Vagina (tissue), 2 donors: ENCODE data around the gene HMGA1. TPM values are rescaled to one million over a fixed set of nuclear protein-coding genes. Genes with fewer than 3 reads are reported as not detected.

Source experiments
- DNase-seq, 2 donors: peaks; one replicate each; pipeline ENCODE4 v3.0.0-alpha.2; 2017; ENCODE audit errors: extremely low spot score in 2 of 2
- H3K27ac ChIP-seq: fragments of 200-600 bp; sonication (generic); one replicate; pipeline ENCODE4 v1.5.1; 2019
- H3K27me3 ChIP-seq: fragments of 200-600 bp; sonication (generic); one replicate; pipeline ENCODE4 v1.5.1; 2019
- H3K36me3 ChIP-seq, 2 donors: fragments of 200-600 bp; sonication (generic); one replicate each; pipeline ENCODE4 v1.5.1; 2017 to 2019
- H3K4me1 ChIP-seq: fragments of 200-600 bp; sonication (generic); one replicate; pipeline ENCODE4 v1.5.1; 2019
- H3K4me3 ChIP-seq, 2 donors: fragments of 200-600 bp; sonication (generic); 1 replicate in 1 of 2; 2 replicates in 1 of 2; pipeline ENCODE4 v1.5.1; 2016 to 2019
- H3K9me3 ChIP-seq: fragments of 200-600 bp; sonication (generic); one replicate; pipeline ENCODE4 v1.5.1; 2019
- CTCF ChIP-seq, 3 experiments: fragments of 450-650 bp in 2 of 3; fragments of 200-600 bp in 1 of 3; sonication (generic) in 1 of 3; IDR thresholded peaks; one replicate each; pipeline ENCODE4 v1.5.1; 2017 to 2019; ENCODE audit warnings: antibody characterized with exemption in 3 of 3, mild to moderate bottlenecking in 2 of 3, moderate library complexity in 2 of 3
- POLR2A ChIP-seq, 2 donors: fragments of 450-650 bp; IDR thresholded peaks; one replicate each; pipeline ENCODE4 v1.6.1; 2017; ENCODE audit warnings: antibody characterized with exemption in 2 of 2, mild to moderate bottlenecking in 2 of 2, moderate library complexity in 2 of 2
- POLR2AphosphoS5 ChIP-seq, 2 donors: sonication (generic); formaldehyde crosslinking; IDR thresholded peaks; one replicate each; pipeline ENCODE4 v1.9.0; 2017; ENCODE audit warnings: antibody characterized with exemption in 2 of 2, mild to moderate bottlenecking in 2 of 2, low read depth in 1 of 2; ENCODE audit not compliant: insufficient read depth in 1 of 2
- intact Hi-C: fragments of 100-400 bp; cut with DNase I; formaldehyde crosslinking; loops from one replicate; pipeline ENCODE4 v1.15.1; 2023
- total RNA-seq: library from RNA; depleted of rRNA; stranded (reverse); fragments of >200 nt; gene quantifications from one replicate; pipeline ENCODE4 v1.2.3, GENCODE V29; 2016

The HMGA1 gene
- total RNA-seq, 1 donor from 2014 or later = 65.6 TPM

- intact Hi-C loops = no loop called here
- no peak overlapping the region for H3K4me3 ChIP-seq
- DNase-seq = no peak
- TF ChIP-seq POLR2AphosphoS5 (IDR thresholded peaks at IDR 0.05; ENCODE audit: insufficient read depth in 1 of 2, low read depth in 1 of 2) (no peak), CTCF (IDR thresholded peaks at IDR 0.05) (no peak), POLR2A (IDR thresholded peaks at IDR 0.05) (no peak)
- H3K9me3 ChIP-seq = no peaks in the 10 kb centered on the region
- peaks cover 0 to 7% of the 10 kb centered on the region in 2 donors for H3K36me3 ChIP-seq
- H3K27ac ChIP-seq = no peak overlapping the region
- H3K4me1 ChIP-seq = no peaks in the 10 kb centered on the region
- no peaks in the 10 kb centered on the region for H3K27me3 ChIP-seq
Observed at GRCh38 chr6:34276191-34276590, 39.5 kb downstream of the HMGA1 start.

GRCh38 chr6:34276881-34277762 lies 40.4 kb downstream of the HMGA1 start:
- Histone ChIP-seq H3K4me1 (no peaks in the 10 kb centered on the region), H3K27ac (no peak overlapping the region), H3K27me3 (no peaks in the 10 kb centered on the region), H3K4me3 (no peak overlapping the region), H3K9me3 (no peaks in the 10 kb centered on the region), H3K36me3 (peaks cover 0 to 7% of the 10 kb centered on the region in 2 donors)
- intact Hi-C loops = no loop called here
- TF ChIP-seq POLR2A (IDR thresholded peaks at IDR 0.05) (no peak), POLR2AphosphoS5 (IDR thresholded peaks at IDR 0.05; ENCODE audit: insufficient read depth in 1 of 2, low read depth in 1 of 2) (no peak), CTCF (IDR thresholded peaks at IDR 0.05) (no peak)
- no peak for DNase-seq

GRCh38 chr6:34277763-34278112 lies 41.1 kb downstream of the HMGA1 start:
- DNase-seq = no peak
- Histone ChIP-seq H3K4me1 (no peaks in the 10 kb centered on the region), H3K36me3 (peaks cover 0 to 7% of the 10 kb centered on the region in 2 donors), H3K9me3 (no peaks in the 10 kb centered on the region), H3K27ac (no peak overlapping the region), H3K4me3 (no peak overlapping the region), H3K27me3 (no peaks in the 10 kb centered on the region)
- no peak for TF ChIP-seq POLR2AphosphoS5 (IDR thresholded peaks at IDR 0.05; ENCODE audit: insufficient read depth in 1 of 2, low read depth in 1 of 2)
- no peak for TF ChIP-seq POLR2A (IDR thresholded peaks at IDR 0.05)
- no peak for TF ChIP-seq CTCF (IDR thresholded peaks at IDR 0.05)
- intact Hi-C loops = no loop called here

GRCh38 chr6:34278833-34279232 lies 42.2 kb downstream of the HMGA1 start:
- TF ChIP-seq POLR2A (IDR thresholded peaks at IDR 0.05) (no peak), CTCF (IDR thresholded peaks at IDR 0.05) (no peak), POLR2AphosphoS5 (IDR thresholded peaks at IDR 0.05; ENCODE audit: insufficient read depth in 1 of 2, low read depth in 1 of 2) (no peak)
- no peaks in the 10 kb centered on the region for H3K9me3 ChIP-seq
- no peaks in the 10 kb centered on the region for H3K27me3 ChIP-seq
- H3K4me3 ChIP-seq = no peak overlapping the region
- intact Hi-C loops = no loop called here
- H3K4me1 ChIP-seq = no peaks in the 10 kb centered on the region
- peaks cover 0 to 7% of the 10 kb centered on the region in 2 donors for H3K36me3 ChIP-seq
- no peak overlapping the region for H3K27ac ChIP-seq
- DNase-seq = no peak

- Histone ChIP-seq H3K36me3 (peaks cover 0 to 7% of the 10 kb centered on the region in 2 donors), H3K4me3 (no peak overlapping the region), H3K27me3 (no peaks in the 10 kb centered on the region), H3K9me3 (no peaks in the 10 kb centered on the region), H3K4me1 (no peaks in the 10 kb centered on the region), H3K27ac (no peak overlapping the region)
- TF ChIP-seq POLR2A (IDR thresholded peaks at IDR 0.05) (no peak), CTCF (IDR thresholded peaks at IDR 0.05) (no peak), POLR2AphosphoS5 (IDR thresholded peaks at IDR 0.05; ENCODE audit: insufficient read depth in 1 of 2, low read depth in 1 of 2) (no peak)
- no peak for DNase-seq
- intact Hi-C loops = no loop called here
Observed at GRCh38 chr6:34280216-34280615, 43.5 kb downstream of the HMGA1 start.
